ENCODE measurements around the gene CACNB1. TPM values are rescaled to one million over a fixed set of nuclear protein-coding genes. Genes with fewer than 3 reads are reported as not detected.
"Not testable (repeated sequence)": the region's sequence is repeated elsewhere in the genome, so short reads cannot be mapped to it uniquely, and the experiment has no call there.

The CACNB1 gene
- total and polyA plus RNA-seq, 2 of the 4 experiments (the other 2 are of a cell fraction) = 2.5 to 8.6 TPM

DNA sequence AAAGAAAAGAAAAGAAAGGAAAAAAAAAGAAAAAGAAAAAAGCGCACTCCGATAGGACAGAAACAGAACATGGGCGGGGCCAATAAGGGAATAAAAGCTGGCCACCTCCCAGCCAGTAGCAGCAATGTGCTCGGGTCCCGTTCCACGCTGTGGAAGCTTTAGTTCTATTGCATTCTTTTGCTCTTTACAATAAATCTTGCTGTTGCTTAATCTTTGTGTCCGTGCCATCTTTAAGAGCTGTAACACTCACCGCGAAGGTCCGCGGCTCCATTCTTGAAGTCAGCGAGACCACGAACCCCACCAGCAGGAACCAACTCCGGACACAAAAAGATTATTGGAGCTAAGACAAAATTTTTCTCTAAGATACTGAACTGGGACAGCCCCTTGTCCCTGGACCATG is 28.4 kb downstream of the CACNB1 start:
- H4K91ac ChIP-seq (ENCODE audit: insufficient read depth, low read depth, low read length) = no peak overlapping the region
- no TSS peak for BruUV-seq (replicated peaks)
- in situ Hi-C loops (cut with MboI; ENCODE audit: low sequenced_read_pairs) = no loop called here
- TF ChIP-seq POLR2A (IDR thresholded peaks at IDR 0.05; ENCODE audit: low read depth, low read length) (no peak), FOS (IDR thresholded peaks at IDR 0.05; ENCODE audit: low read depth, low read length) (no peak), RCOR1 (IDR thresholded peaks at IDR 0.05; ENCODE audit: insufficient replicate concordance, low read length) (no peak), CEBPB (IDR thresholded peaks at IDR 0.05; ENCODE audit: low read depth, low read length) (no peak), NFE2L2 (IDR thresholded peaks at IDR 0.05; ENCODE audit: low read depth, low read length) (no peak), SMC3 (IDR thresholded peaks at IDR 0.05; ENCODE audit: low read depth, low read length) (no peak), RFX5 (IDR thresholded peaks at IDR 0.05; ENCODE audit: low read depth, low read length) (no peak), CHD1 (IDR thresholded peaks at IDR 0.05; ENCODE audit: low read depth, low read length) (no peak)
- TF ChIP-seq, protein P1, sequence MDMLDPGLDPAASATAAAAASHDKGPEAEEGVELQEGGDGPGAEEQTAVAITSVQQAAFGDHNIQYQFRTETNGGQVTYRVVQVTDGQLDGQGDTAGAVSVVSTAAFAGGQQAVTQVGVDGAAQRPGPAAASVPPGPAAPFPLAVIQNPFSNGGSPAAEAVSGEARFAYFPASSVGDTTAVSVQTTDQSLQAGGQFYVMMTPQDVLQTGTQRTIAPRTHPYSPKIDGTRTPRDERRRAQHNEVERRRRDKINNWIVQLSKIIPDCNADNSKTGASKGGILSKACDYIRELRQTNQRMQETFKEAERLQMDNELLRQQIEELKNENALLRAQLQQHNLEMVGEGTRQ (IDR thresholded peaks at IDR 0.05; ENCODE audit: low read depth, low read length) = no peak
- H2AFZ ChIP-seq (replicated peaks; ENCODE audit: low read length, poor library complexity) = no peak overlapping the region
- H3K56ac ChIP-seq (ENCODE audit: extremely low read depth, insufficient read depth, low read length) = no peak overlapping the region
- intact Hi-C loops (cut with micrococcal nuclease) = no loop called here
- 89% methylated on average over 8 of the region's 14 CpGs; no CpG with 5 or more reads in 1 of the 2 experiments for WGBS, 2 experiments (ENCODE audit: extremely low coverage in 2 of 2, insufficient read length in 1 of 2)
- no peak overlapping the region for H2AK5ac ChIP-seq (ENCODE audit: low read depth, low read length)
- H2AK9ac ChIP-seq (replicated peaks; ENCODE audit: low read depth, low read length, poor library complexity) = no peak overlapping the region
- H3K14ac ChIP-seq (replicated peaks; ENCODE audit: low read depth, low read length) = no peak overlapping the region
- no peaks in the 10 kb centered on the region for H3K36me3 ChIP-seq (ENCODE audit: control insufficient read depth, insufficient read depth, low read length)
- H3K4me1 ChIP-seq (ENCODE audit: control insufficient read depth, insufficient read depth, low read length) = peaks cover 3% of the 10 kb centered on the region; the same call in 1 of the 2 replicates
- H3K9me3 ChIP-seq (ENCODE audit: control insufficient read depth, insufficient read depth, low read length) = no peaks in the 10 kb centered on the region
- peaks cover 7% of the 10 kb centered on the region; the same call in 1 of the 2 replicates for H3K9me1 ChIP-seq (ENCODE audit: insufficient read depth, low read length)
- H3K4me3 ChIP-seq (ENCODE audit: insufficient read depth, low read depth, low read length) = no peak overlapping the region
- ATAC-seq (ENCODE audit: low read depth) (no peak), DNase-seq (no peak)
- ChIA-PET POLR2A (ENCODE audit: unreplicated experiment) (no interaction called here), CTCF (no interaction called here)
- 0 out of 2 replicates have a peak, but pooled peaks cover 4% of the 10 kb centered on the region for H4K20me1 ChIP-seq (ENCODE audit: insufficient read depth, low read length)
- dilution Hi-C loops (cut with HindIII; ENCODE audit: low sequenced_read_pairs, unreplicated experiment) = no loop called here
- H3K4ac ChIP-seq (ENCODE audit: low read depth, low read length) = no peak overlapping the region
- no peak overlapping the region for H3K23ac ChIP-seq (ENCODE audit: low read depth, low read length)
- H3K4me2 ChIP-seq (ENCODE audit: low read depth, low read length) = no peak overlapping the region
- H2BK15ac ChIP-seq (ENCODE audit: low read depth, low read length) = no peak overlapping the region
- H2BK20ac ChIP-seq (ENCODE audit: low read depth, low read length) = no peak overlapping the region
- no peak overlapping the region for H4K8ac ChIP-seq (ENCODE audit: low read depth in 2 of 2, low read length in 2 of 2)
- H2BK5ac ChIP-seq (ENCODE audit: low read depth, low read length, poor library complexity, severe bottlenecking) = no peak overlapping the region
- H3K18ac ChIP-seq (ENCODE audit: low read depth, low read length) = no peak overlapping the region
- H3K9ac ChIP-seq (ENCODE audit: low read depth, low read length) = no peak overlapping the region
- H3K27ac ChIP-seq (ENCODE audit: insufficient read depth, low read length) = no peak overlapping the region
- no peak overlapping the region for H2BK120ac ChIP-seq (ENCODE audit: low read depth, low read length)
- no peaks in the 10 kb centered on the region for H3K79me1 ChIP-seq (ENCODE audit: low read depth in 1 of 2, low read length in 2 of 2)
- H4K5ac ChIP-seq (ENCODE audit: low read depth, low read length) = no peak overlapping the region
- peaks cover 28% of the 10 kb centered on the region for H3K27me3 ChIP-seq (ENCODE audit: control insufficient read depth, insufficient read depth, low read length)

DNA sequence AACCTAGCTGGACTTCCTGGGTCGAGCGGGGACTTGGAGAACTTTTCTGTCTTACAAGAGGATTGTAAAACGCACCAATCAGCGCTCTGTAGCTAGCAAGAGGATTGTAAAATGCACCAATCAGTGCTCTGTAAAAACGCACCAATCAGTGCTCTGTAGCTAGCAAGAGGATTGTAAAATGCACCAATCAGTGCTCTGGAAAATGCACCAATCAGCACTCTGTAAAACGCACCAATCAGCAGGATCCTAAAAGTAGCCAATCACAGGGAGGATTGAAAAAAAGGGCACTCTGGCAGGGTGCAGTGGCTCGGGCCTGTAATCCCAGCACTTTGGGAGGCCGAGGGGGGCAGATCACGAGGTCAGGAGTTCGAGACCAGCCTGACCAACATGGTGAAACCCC is 29.0 kb downstream of the CACNB1 start:
- H3K9me3 ChIP-seq (ENCODE audit: control insufficient read depth, insufficient read depth, low read length); H3K79me1 ChIP-seq (ENCODE audit: low read depth in 1 of 2, low read length in 2 of 2); H4K91ac ChIP-seq (ENCODE audit: insufficient read depth, low read depth, low read length); intact Hi-C loops (cut with micrococcal nuclease); H2AK5ac ChIP-seq (ENCODE audit: low read depth, low read length); H3K9me1 ChIP-seq (ENCODE audit: insufficient read depth, low read length); H3K4me3 ChIP-seq (ENCODE audit: insufficient read depth, low read depth, low read length); CTCF ChIA-PET; H3K4ac ChIP-seq (ENCODE audit: low read depth, low read length); H3K9ac ChIP-seq (ENCODE audit: low read depth, low read length); H2AK9ac ChIP-seq (replicated peaks; ENCODE audit: low read depth, low read length, poor library complexity); H4K5ac ChIP-seq (ENCODE audit: low read depth, low read length); BruUV-seq (replicated peaks); H2BK15ac ChIP-seq (ENCODE audit: low read depth, low read length); DNase-seq; H2BK20ac ChIP-seq (ENCODE audit: low read depth, low read length); H4K20me1 ChIP-seq (ENCODE audit: insufficient read depth, low read length); POLR2A ChIA-PET (ENCODE audit: unreplicated experiment); H3K36me3 ChIP-seq (ENCODE audit: control insufficient read depth, insufficient read depth, low read length); H3K4me1 ChIP-seq (ENCODE audit: control insufficient read depth, insufficient read depth, low read length); H2BK120ac ChIP-seq (ENCODE audit: low read depth, low read length); H2AFZ ChIP-seq (replicated peaks; ENCODE audit: low read length, poor library complexity); H4K8ac ChIP-seq (ENCODE audit: low read depth in 2 of 2, low read length in 2 of 2); in situ Hi-C loops (cut with MboI; ENCODE audit: low sequenced_read_pairs); ATAC-seq (ENCODE audit: low read depth); H3K27ac ChIP-seq (ENCODE audit: insufficient read depth, low read length); H3K4me2 ChIP-seq (ENCODE audit: low read depth, low read length); H3K23ac ChIP-seq (ENCODE audit: low read depth, low read length); H3K18ac ChIP-seq (ENCODE audit: low read depth, low read length); H2BK5ac ChIP-seq (ENCODE audit: low read depth, low read length, poor library complexity, severe bottlenecking); H3K56ac ChIP-seq (ENCODE audit: extremely low read depth, insufficient read depth, low read length); dilution Hi-C loops (cut with HindIII; ENCODE audit: low sequenced_read_pairs, unreplicated experiment); H3K14ac ChIP-seq (replicated peaks; ENCODE audit: low read depth, low read length): not testable (repeated sequence)
- peaks cover 28% of the 10 kb centered on the region for H3K27me3 ChIP-seq (ENCODE audit: control insufficient read depth, insufficient read depth, low read length)
- 100% methylated on average over 1 of the region's 10 CpGs; no CpG with 5 or more reads in 1 of the 2 experiments for WGBS, 2 experiments (ENCODE audit: extremely low coverage in 2 of 2, insufficient read length in 1 of 2)

All from IMR-90 (cell line).